Suppressor macrophage treated with lipopolysaccharide for 1 hour (primary cell): ENCODE data around the gene TPK1.
"Not testable (repeated sequence)": the region's sequence is repeated elsewhere in the genome, so short reads cannot be mapped to it uniquely, and the experiment has no call there.

Experiments
- DNase-seq, 3 donors: peaks; one replicate each; pipeline ENCODE4 v3.0.0-alpha.2; 2020 to 2022

TPK1 gene

GRCh38 chr7:144821067-144821466 is 14.8 kb downstream of the TPK1 start:
- no peak for DNase-seq

GRCh38 chr7:144820552-144820951 is 15.3 kb downstream of the TPK1 start:
- DNase-seq = no peak

- DNase-seq = no peak
These were observed 16.3 kb downstream of the TPK1 start for GRCh38 chr7:144819566-144819965.

DNA sequence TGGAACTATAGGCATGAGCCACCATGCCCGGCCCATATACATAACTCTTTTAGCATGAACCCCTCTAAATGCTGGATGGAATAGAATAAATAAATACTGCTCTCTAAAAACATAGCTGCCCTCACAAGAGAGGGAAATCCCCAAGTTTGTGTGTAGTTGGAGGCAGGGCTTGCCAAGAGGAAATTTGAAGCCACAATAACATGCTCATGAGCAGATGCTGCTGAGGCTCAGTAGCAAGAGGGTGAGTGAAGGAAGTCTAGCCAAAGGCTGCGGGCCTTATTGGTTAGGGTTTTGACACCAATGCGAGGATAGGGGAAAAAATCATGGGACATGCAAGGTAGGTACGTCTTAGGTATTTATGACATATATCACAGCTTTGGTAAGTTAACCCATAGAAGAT is 17.3 kb downstream of the TPK1 start:
- peak in 1 of 3 donors; percentile 17 for DNase-seq

DNA sequence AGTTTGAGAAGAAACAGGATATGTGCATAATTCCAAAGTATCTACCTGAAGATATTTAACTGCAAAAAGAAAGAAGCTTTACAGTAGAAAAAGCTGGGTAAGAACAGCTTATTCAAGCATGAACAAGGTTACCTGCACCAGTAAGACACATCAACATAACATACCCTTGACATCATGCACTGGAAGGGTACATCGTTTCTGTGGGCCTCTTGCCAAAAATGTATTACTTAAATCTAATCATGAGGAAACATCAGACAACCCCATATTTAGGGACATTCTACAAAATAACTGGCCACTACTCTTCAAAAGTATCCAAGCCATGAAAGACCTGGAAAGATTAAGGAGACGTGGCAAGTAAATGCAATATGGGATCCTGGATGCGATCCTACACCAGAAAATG is 18.9 kb downstream of the TPK1 start:
- DNase-seq = no peak

DNA sequence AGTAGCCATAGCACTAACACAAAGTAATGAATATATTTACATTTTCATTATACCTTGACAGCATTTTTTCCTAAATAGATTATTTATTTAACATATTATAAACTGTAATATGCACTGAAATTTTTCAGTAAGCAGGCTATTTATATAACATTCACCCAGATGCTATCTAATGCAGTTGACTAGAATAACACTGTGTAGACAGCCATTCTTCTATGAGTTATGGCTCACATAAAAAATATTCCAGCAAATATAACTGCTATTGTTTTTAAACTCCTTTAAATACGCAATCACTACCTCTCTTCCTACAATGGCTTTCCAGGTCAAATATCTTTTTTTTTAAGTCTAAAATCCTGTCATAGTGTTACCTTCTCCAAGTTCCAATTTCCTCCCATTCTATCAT is 21.6 kb downstream of the TPK1 start:
- DNase-seq = no peak

GRCh38 chr7:144812379-144813283 is 23.2 kb downstream of the TPK1 start:
- DNase-seq = peak in 1 of 3 donors; percentile 37

DNA sequence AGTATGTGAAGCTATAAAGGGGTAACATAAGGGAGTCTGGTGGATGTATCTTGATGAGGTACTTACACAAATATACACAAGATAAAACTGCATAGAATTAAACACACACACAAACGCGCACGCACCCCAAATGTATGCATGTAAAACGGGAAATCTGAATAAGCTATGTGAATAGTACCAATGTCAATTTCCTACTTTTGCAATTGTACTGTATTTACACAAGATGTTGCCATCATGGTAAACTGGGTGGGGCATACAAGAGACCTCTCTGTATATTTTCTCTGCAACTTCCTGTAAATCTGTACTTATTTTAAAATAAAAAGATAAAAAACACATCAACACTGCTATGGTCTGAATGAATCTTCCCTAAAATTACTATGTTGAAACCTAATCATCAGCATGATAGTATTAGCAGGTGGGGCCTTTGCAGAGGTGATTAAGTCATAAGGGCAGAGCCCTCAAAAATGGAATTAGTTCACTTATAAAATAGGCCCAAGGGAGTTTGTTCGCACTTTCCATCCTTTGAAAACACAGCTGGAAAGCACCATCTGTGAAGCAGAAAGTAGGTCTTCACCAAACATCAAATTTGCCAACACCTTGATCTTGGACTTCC is 30.1 kb downstream of the TPK1 start:
- no peak for DNase-seq

DNA sequence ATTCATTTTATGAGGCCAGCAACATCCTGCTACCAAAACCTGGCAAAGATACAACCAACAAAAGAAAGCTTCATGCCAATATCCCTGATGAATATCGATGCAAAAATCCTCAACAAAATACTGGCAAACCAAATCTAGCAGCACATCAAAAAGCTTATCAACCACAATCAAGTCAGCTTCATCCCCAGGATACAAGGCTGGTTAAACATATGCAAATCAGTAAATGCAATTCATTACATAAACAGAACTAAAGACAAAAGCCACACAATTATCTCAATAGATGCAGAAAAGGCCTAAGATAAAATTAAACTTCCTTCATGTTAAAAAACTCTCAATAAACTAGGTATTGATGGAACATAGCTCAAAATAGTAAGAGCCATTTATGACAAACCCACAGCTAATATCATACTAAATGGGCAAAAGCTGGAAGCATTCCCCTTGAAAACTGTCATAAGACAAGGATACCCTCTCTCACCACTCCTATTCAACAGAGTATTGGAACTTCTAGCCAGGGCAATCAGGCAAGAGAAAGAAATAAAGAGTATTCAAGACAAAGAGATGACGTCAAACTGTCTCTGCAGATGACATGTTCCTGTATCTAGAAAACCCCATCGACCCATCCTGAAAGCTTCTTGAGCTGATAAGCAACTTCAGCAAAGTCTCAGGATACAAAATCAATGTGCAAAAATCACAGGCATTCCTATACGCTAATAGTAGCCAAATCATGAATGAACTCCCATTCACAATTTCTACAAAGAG is 35.0 kb downstream of the TPK1 start:
- not testable (repeated sequence) for DNase-seq

DNA sequence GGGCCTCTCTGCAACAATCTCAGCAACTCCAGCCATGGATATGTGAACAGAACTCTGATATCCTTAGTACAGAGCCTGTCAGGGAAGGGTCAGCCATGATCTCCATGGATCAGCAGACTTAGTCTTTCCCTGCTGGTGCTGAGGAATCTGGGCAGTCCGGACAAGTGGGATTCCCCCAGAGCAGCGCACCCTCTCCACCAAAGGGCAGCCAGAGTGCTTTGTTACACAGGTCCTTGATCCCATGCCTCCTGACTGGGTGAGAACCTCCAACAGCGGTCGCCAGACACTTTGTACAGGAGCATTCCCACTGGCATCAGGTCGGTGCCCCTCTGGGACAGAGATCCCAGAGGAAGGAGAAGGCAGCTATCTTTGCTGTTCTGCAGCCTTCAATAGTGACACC is 38.9 kb downstream of the TPK1 start:
- DNase-seq = no peak

GRCh38 chr7:144792050-144792449 is 43.8 kb downstream of the TPK1 start:
- DNase-seq = no peak

DNA sequence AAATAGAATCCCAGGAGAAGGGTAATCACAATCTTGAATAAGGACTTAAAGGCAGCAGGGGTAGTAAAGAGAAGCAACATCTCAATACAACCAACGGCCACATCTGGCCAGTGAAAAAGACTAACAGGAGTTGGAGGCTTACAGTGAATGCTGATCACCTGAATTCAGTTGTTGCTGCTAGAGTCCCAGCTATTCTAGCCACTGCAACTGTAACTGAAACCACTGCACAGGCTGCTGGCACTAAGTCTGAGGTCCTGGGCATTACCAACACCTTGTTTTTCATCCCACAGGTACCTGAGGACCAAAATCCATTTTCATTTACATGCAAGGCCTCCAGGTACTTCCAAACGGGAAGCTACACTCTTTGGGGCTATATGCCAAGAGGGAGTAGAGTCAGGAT is 44.4 kb downstream of the TPK1 start:
- no peak for DNase-seq

DNA sequence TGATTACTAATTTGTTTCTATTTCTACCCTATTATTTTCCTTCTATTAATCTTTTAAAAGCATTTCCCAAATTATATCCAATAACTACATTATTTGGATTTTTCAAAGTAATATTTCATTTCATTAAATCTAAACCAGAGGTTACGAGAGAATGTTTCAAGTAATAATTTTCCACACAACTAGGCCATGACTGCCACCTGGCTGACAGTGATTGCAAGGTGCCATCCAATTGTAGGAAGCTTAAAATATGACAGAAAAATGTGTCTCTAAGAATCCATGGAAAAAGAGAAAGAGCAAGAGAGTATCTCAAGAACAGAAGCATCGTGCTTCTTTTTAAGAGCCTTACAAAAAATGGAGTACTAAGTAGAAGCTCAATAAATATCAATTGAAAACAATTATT is 48.7 kb downstream of the TPK1 start:
- no peak for DNase-seq

GRCh38 chr7:144786522-144786921 is 49.3 kb downstream of the TPK1 start:
- DNase-seq = peak in 1 of 3 donors; percentile 4

GRCh38 chr7:144786079-144786478 is 49.8 kb downstream of the TPK1 start:
- no peak for DNase-seq

DNA sequence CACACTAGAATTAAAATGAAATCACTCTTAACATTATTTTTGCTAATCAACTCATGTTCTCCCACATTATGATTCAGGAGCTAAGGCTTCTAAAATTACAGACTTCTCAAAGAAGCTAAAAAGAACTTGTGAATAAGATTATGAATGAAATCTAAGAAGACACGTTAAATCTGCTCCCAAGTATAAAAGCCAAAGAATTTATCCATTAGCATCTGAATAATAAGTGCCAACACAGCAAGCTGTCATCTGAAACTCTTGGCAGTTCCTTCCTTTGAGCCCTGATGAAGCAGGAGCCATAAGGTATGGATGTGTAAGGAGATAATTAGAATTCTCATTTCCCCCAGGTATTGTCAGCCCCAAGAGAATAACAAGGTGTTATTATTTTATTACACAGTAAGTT is 50.3 kb downstream of the TPK1 start:
- no peak for DNase-seq

- peak; percentile 11 to 36 (median 20) for DNase-seq
These were observed 50.9 kb downstream of the TPK1 start for GRCh38 chr7:144784943-144785342.

- DNase-seq = no peak
These were observed 51.4 kb downstream of the TPK1 start for GRCh38 chr7:144784441-144784840.

DNA sequence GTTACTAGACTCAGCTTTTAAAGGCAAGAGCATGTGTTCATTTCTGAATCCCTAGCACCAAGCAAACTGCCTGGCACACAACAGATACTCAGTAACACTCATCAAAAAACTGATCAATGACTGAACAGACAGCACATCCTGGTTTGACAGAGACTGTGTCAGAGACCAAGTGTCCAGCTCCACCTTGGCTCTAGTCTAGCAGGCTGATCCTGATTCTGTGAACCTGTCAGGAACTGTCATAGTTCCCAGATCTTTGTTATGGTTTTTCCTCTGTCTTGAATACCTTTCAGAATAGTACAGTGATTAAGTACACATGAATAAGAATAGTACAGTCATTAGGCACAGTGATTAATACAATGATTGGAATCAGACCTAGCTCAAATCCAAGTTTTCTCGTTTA is 53.0 kb downstream of the TPK1 start:
- no peak for DNase-seq

GRCh38 chr7:144780071-144780608 is 55.7 kb downstream of the TPK1 start:
- DNase-seq = no peak

GRCh38 chr7:144777889-144778288 is 58.0 kb downstream of the TPK1 start:
- DNase-seq = not testable (repeated sequence)

GRCh38 chr7:144777005-144777839 is 58.6 kb downstream of the TPK1 start:
- no peak for DNase-seq
